GM12892 (cell line): Measurements from ENCODE around the gene SERPINB10.
"Not testable (repeated sequence)": the region's sequence is repeated elsewhere in the genome, so short reads cannot be mapped to it uniquely, and the experiment has no call there.

Source experiments
- POLR2A ChIP-seq: IDR thresholded peaks from 2 replicates; pipeline ENCODE4 v1.6.1; 2011; ENCODE audit warnings: low read depth, low read length, control low read depth
- POLR2AphosphoS5 ChIP-seq: IDR thresholded peaks from 2 replicates; pipeline ENCODE4 v1.6.1; 2011; ENCODE audit warnings: low read depth, low read length, control low read depth

DNA sequence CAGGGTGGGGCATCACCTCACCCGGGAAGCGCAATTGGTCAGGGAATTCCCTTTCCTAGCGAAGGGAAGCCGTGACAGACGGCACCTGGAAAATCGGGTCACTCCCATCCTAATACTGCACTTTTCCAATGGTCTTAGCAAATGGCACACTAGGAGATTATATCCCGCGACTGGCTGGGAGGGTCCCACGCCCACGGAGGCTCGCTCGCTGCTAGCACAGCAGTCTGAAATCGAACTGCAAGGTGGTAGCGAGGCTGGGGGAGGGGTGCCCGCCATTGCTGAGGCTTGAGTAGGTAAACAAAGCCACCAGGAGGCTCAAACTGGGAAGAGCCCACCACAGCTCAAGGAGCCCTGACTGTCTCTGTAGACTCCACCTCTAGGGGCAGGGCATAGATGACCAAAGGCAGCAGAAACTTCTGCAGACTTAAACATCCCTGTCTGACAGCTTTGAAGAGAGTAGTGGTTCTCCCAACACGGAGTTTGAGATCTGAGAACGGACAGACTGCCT lies 32.8 kb downstream of the SERPINB10 start:
- not testable (repeated sequence) for TF ChIP-seq POLR2A, POLR2AphosphoS5
